HFFc6 (cell line): ENCODE results near the gene GRIP1. TPM values are rescaled to one million over a fixed set of nuclear protein-coding genes. Genes with fewer than 3 reads are reported as not detected.
A peak's percentile ranks its signal among the peaks of the same experiment; 100 is the strongest.

Experiments
- DNase-seq: peaks from one replicate; pipeline ENCODE4 v3.0.0-alpha.2; 2018
- H3K27ac Mint-ChIP-seq: 2 replicates; pipeline ENCODE4 v1.8.0; 2020; ENCODE audit warnings: mild to moderate bottlenecking, mixed read lengths
- H3K27me3 Mint-ChIP-seq: 2 replicates; pipeline ENCODE4 v1.8.0; 2021; ENCODE audit warnings: mild to moderate bottlenecking, moderate library complexity, mixed read lengths; ENCODE audit not compliant: insufficient read depth
- H3K36me3 Mint-ChIP-seq: 2 replicates; pipeline ENCODE4 v1.8.0; 2021; ENCODE audit warnings: low read depth, mixed read lengths
- H3K4me1 Mint-ChIP-seq: 2 replicates; pipeline ENCODE4 v1.8.0; 2020; ENCODE audit warnings: low read depth, mixed read lengths
- H3K4me3 Mint-ChIP-seq: 2 replicates; pipeline ENCODE4 v1.8.0; 2020; ENCODE audit warnings: mild to moderate bottlenecking, moderate library complexity, mixed read lengths
- H3K9me3 Mint-ChIP-seq: 2 replicates; pipeline ENCODE4 v1.8.0; 2020; ENCODE audit warnings: mild to moderate bottlenecking, mixed read lengths
- total RNA-seq, 6 experiments: library from RNA; stranded (reverse); fragmentation: NEBNext Ultra II Directional; extraction: Animal tissue kit (Norgen Biotek cat#: 25700); gene quantifications; 2 replicates in 1 of 6; 3 replicates in 5 of 6; pipeline ENCODE4 v1.2.3, GENCODE V29; 2021
- TF ChIP-seq, protein P1 (sequence below): fragments of 200-600 bp; sonication (generic); IDR thresholded peaks from 2 replicates; pipeline ENCODE4 v1.5.0; 2021; ENCODE audit warnings: antibody characterized with exemption, mild to moderate bottlenecking

The GRIP1 gene
- total RNA-seq, 6 experiments from 2014 or later, result 0.31 to 0.60 TPM; not detected in 4

DNA sequence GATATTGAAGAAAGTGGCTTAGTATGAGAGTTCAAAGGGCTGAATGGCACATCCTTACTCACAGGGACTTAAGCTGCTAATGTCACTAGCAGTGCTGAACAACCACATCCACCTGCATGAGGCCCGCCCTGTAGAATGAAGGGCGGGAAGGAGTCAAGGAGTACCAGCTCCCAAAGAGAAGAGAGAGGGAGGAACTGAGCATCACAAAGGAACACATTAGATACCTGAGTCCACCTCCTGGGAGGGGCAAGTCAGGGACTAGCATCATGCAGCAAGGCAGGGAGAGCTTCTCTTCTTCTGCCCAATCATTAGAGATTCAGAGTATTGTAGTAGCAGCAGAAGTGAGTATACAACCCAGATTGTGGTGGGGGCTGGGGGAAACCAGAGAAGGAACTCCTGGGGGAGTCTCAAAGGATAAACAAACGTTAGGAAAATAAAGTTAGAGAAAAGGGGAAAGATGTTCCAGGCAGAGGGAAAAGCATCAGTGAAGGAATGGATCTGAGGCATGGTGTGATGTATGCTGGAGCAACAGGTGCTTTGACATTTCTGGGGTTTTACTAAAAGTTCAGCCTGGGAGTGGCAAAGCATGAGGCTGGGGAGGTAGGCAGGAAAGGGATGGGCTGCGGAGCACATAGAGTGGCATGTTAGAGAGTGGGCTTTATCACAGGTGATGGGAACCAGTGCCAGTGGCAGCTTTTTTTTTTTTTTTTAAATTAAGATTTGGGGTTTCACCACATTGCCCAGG is 21.0 kb upstream of the GRIP1 start:
- Mint-ChIP-seq H3K4me3 (no peak overlapping the region), H3K4me1 (no peaks in the 10 kb centered on the region), H3K9me3 (no peaks in the 10 kb centered on the region), H3K36me3 (no peaks in the 10 kb centered on the region), H3K27me3 (peaks cover 13% of the 10 kb centered on the region), H3K27ac (no peak overlapping the region)
- DNase-seq, result no peak
- TF ChIP-seq, protein P1, sequence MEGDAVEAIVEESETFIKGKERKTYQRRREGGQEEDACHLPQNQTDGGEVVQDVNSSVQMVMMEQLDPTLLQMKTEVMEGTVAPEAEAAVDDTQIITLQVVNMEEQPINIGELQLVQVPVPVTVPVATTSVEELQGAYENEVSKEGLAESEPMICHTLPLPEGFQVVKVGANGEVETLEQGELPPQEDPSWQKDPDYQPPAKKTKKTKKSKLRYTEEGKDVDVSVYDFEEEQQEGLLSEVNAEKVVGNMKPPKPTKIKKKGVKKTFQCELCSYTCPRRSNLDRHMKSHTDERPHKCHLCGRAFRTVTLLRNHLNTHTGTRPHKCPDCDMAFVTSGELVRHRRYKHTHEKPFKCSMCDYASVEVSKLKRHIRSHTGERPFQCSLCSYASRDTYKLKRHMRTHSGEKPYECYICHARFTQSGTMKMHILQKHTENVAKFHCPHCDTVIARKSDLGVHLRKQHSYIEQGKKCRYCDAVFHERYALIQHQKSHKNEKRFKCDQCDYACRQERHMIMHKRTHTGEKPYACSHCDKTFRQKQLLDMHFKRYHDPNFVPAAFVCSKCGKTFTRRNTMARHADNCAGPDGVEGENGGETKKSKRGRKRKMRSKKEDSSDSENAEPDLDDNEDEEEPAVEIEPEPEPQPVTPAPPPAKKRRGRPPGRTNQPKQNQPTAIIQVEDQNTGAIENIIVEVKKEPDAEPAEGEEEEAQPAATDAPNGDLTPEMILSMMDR, result no peak

DNA sequence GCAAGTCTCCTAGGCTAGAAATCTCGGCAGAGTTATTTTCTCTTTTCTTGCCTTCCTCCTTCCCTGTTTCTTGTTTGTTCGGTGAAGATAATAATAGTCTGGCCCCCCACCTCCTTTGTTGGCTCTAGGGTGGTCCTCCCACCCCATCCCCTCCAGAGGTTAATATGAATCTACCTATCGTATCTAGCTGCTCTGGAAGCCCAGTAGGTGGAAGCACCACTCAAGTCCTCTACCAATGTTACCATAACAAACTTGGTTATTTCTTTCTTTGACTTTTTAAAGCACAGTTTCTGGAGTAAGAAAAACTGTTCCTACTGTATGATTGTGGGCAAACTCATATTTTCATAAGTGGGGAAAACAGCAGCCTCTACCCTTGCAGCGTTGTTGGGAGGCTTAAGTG is 19.7 kb upstream of the GRIP1 start:
- Mint-ChIP-seq H3K4me3 (no peak overlapping the region), H3K9me3 (no peaks in the 10 kb centered on the region), H3K27me3 (peaks cover 11% of the 10 kb centered on the region), H3K4me1 (no peaks in the 10 kb centered on the region), H3K36me3 (no peaks in the 10 kb centered on the region), H3K27ac (no peak overlapping the region)
- TF ChIP-seq, protein P1, result no peak
- DNase-seq, result no peak

DNA sequence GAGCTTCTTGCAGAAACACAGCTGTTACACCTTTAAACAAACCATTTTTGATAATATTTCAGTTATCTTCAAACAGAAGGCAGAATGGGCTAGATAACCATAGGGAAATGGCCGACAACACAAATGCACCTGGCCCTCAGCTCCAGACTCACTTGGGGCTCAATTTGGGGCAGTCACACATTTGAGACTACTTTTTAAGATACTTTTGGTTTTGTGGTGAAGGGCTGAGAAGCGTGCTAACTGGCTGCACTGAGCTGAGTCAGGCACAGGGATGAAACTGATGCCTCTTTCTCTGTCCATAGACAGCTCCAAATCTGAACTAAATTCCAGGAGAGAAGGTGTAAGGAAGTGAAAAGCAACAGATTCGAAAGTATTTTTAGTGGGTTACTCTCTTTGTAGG is 18.5 kb upstream of the GRIP1 start:
- TF ChIP-seq, protein P1, result no peak
- H3K4me3 Mint-ChIP-seq, result no peak overlapping the region
- H3K27ac Mint-ChIP-seq, result no peak overlapping the region
- DNase-seq, result no peak
- peaks cover 9% of the 10 kb centered on the region; the same call in 1 of the 2 replicates for H3K27me3 Mint-ChIP-seq
- H3K4me1 Mint-ChIP-seq, result no peaks in the 10 kb centered on the region
- H3K9me3 Mint-ChIP-seq, result no peaks in the 10 kb centered on the region
- no peaks in the 10 kb centered on the region for H3K36me3 Mint-ChIP-seq

DNA sequence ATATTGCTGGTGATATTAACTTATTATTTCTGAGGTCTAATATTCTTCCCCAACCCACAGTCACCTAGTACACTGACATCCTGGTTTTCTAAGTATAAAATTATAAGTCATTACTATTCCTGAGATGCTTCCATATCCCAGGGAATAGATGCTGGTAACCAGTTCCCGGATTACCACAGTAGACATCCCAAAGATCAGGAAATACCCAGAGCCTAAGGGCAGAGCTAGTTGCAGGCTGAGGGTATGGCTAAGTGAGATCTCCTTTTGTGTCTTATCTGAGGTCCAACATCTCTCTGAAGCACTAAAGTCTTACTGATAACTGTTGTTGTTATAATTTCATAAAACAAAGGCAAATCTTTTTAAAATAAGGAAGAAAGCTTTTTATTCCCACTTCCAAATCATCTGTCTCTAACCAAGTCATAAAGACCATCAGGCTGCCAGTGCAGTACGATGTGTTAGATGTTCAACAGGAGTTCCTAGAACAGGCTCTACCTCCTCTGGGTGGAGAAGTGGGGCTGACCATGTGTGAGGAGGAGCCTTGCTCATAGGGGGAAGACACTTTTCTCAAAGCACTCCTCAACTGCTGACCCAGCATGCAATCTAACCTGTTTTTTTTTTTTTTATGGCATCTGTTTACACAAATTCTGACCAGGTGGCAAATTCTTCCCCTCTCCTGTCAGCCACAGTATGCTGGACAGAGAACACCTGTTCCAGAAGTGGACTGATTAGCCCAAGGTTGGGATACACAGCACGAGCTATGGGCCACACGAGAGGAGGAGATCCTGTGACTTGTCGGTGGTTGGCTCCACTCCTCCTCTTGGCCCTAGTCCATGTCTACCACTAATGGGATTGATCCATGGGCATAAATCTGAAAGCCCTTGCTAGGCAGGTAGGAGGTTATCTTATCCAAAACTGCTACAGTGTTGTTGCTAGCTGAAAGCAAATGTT is 16.1 kb upstream of the GRIP1 start:
- peaks cover 7% of the 10 kb centered on the region; the same call in 1 of the 2 replicates for H3K27me3 Mint-ChIP-seq
- H3K4me1 Mint-ChIP-seq, result no peaks in the 10 kb centered on the region
- no peak for DNase-seq
- no peak overlapping the region for H3K27ac Mint-ChIP-seq
- no peaks in the 10 kb centered on the region for H3K36me3 Mint-ChIP-seq
- no peaks in the 10 kb centered on the region for H3K9me3 Mint-ChIP-seq
- no peak overlapping the region for H3K4me3 Mint-ChIP-seq
- TF ChIP-seq, protein P1, result no peak

DNA sequence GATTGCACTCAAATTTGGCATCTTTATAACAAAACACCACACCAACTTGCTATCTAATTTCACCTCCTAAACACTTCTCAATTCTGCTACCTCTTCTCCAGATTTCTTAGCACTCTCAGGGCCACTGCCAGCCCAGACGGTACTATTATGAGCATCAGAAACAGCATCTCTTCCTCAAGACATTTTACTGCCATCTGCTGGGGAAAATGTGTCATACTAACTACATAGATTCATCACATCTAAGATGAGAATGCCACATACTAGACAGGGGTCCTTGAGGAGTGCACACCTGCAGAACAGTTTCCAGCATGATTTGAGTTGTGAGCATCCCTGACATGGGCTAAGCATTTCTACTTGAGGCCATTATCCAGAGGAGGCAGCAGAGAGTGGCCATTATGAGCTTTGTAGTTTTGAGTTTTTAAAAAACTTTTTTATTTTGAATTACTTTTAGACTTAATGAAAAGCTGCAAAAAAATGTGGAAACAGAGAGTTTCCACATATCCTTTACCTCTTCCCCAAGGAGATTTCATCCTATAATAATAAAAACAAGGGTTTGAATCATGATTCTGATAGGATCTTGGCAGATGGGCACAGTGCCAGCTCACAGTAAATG is 15.1 kb upstream of the GRIP1 start:
- peaks cover 6% of the 10 kb centered on the region for H3K27me3 Mint-ChIP-seq
- no peak overlapping the region for H3K27ac Mint-ChIP-seq
- H3K36me3 Mint-ChIP-seq, result no peaks in the 10 kb centered on the region
- H3K4me3 Mint-ChIP-seq, result no peak overlapping the region
- TF ChIP-seq, protein P1, result peak; percentile 83
- H3K9me3 Mint-ChIP-seq, result no peaks in the 10 kb centered on the region
- H3K4me1 Mint-ChIP-seq, result no peaks in the 10 kb centered on the region
- peak; percentile 55 for DNase-seq
